H1 (cell line): ENCODE results near the gene HERC5. TPM values are rescaled to one million over a fixed set of nuclear protein-coding genes. Genes with fewer than 3 reads are reported as not detected.

Source experiments
- CTCF ChIA-PET: fragments of 300-600 bp; sonication (Branson Sonifier 250); formaldehyde crosslinking; loops from one replicate; lab custom pipeline; 2021; ENCODE audit not compliant: partially characterized antibody; lab: Charles Lee
- POLR2A ChIA-PET: fragments of 300-600 bp; sonication (Branson Sonifier 250); formaldehyde crosslinking; loops from one replicate; lab custom pipeline; 2021; ENCODE audit warnings: inconsistent platforms; ENCODE audit not compliant: partially characterized antibody; lab: Charles Lee
- DNase-seq, 2 experiments: peaks; one replicate each; pipeline versions ENCODE4 v3.0.0 to v3.0.0-alpha.2; 2010 to 2022; ENCODE audit warnings: low spot score in 2 of 2, low read depth in 1 of 2, mixed read lengths in 1 of 2
- FAIRE-seq: peaks from 2 replicates; lab custom pipeline; 2011; peaks lifted over from hg19 to GRCh38; lab: Jason Lieb, UNC
- H2AFZ ChIP-seq: 2 replicates; pipeline ENCODE4 v1.8.1; 2012; ENCODE audit warnings: low read length, inconsistent platforms
- H2AK5ac ChIP-seq: 2 replicates; pipeline ENCODE4 v1.6.1; 2013; ENCODE audit warnings: low read depth, low read length
- H2BK120ac ChIP-seq: replicated peaks from 2 replicates; pipeline ENCODE3; 2013; ENCODE audit warnings: low read depth, low read length, inconsistent platforms
- H2BK12ac ChIP-seq: 2 replicates; pipeline ENCODE4 v1.6.1; 2013; ENCODE audit warnings: low read depth, low read length
- H2BK15ac ChIP-seq: 2 replicates; pipeline ENCODE4 v1.6.1; 2013; ENCODE audit warnings: low read length
- H2BK20ac ChIP-seq: 2 replicates; pipeline ENCODE4 v1.6.1; 2013; ENCODE audit warnings: low read length
- H2BK5ac ChIP-seq: 2 replicates; pipeline ENCODE4 v1.6.1; 2013; ENCODE audit warnings: low read depth, low read length
- H3K14ac ChIP-seq: 2 replicates; pipeline ENCODE4 v1.6.1; 2013; ENCODE audit warnings: inconsistent platforms; ENCODE audit not compliant: insufficient read length
- H3K18ac ChIP-seq: 2 replicates; pipeline ENCODE4 v1.6.1; 2013; ENCODE audit warnings: low read length; ENCODE audit errors: extremely low read depth
- H3K23ac ChIP-seq: 2 replicates; pipeline ENCODE4 v1.6.1; 2013; ENCODE audit warnings: inconsistent platforms; ENCODE audit not compliant: insufficient read length
- H3K23me2 ChIP-seq: 2 replicates; pipeline ENCODE4 v1.6.1; 2013; ENCODE audit warnings: low read depth, low read length
- H3K27ac ChIP-seq: 2 replicates; pipeline ENCODE4 v1.6.1; 2011; ENCODE audit warnings: low read depth, low read length, inconsistent platforms
- H3K27me3 ChIP-seq, 4 experiments: replicated peaks in 1 of 4; 1 replicate in 1 of 4; 2 replicates in 3 of 4; pipeline versions ENCODE4 v1.6.1 to v1.8.1; 2011 to 2013; ENCODE audit warnings: low read length in 3 of 4, mild to moderate bottlenecking in 3 of 4, inconsistent platforms in 2 of 4, mixed read lengths in 2 of 4, moderate library complexity in 1 of 4; ENCODE audit not compliant: control insufficient read depth in 3 of 4, insufficient read depth in 3 of 4; ENCODE audit errors: extremely low read depth in 1 of 4
- H3K36me3 ChIP-seq, 4 experiments: 2 replicates each; pipeline versions ENCODE4 v1.6.1 to v1.8.1; 2011 to 2013; ENCODE audit warnings: mild to moderate bottlenecking in 4 of 4, low read length in 3 of 4, moderate library complexity in 2 of 4, control low read depth in 1 of 4, inconsistent platforms in 1 of 4; ENCODE audit not compliant: insufficient read depth in 4 of 4, control insufficient read depth in 2 of 4
- H3K4ac ChIP-seq: replicated peaks from 2 replicates; pipeline ENCODE3; 2013; ENCODE audit warnings: low read length, low read depth, mixed read lengths, inconsistent platforms; ENCODE audit not compliant: insufficient read length
- H3K4me1 ChIP-seq, 4 experiments: replicated peaks in 1 of 4; 1 replicate in 1 of 4; 2 replicates in 3 of 4; pipeline versions ENCODE4 v1.6.1 to v1.8.1; 2011 to 2013; ENCODE audit warnings: low read length in 3 of 4, inconsistent platforms in 2 of 4, mixed read lengths in 1 of 4; ENCODE audit not compliant: insufficient read depth in 4 of 4, control insufficient read depth in 3 of 4
- H3K4me2 ChIP-seq, 2 experiments: 2 replicates each; pipeline versions ENCODE4 v1.6.1 to v1.8.1; 2011 to 2013; ENCODE audit warnings: low read depth in 2 of 2, low read length in 2 of 2, control low read depth in 1 of 2, inconsistent platforms in 1 of 2, mild to moderate bottlenecking in 1 of 2; ENCODE audit not compliant: insufficient read depth in 1 of 2
- H3K4me3 ChIP-seq, 4 experiments: fragments of 200-600, 300-600 bp in 1 of 4; sonication (generic), shearing (Covaris generic), sonication (Bioruptor Twin) in 1 of 4; 2 replicates each; pipeline versions ENCODE4 v1.5.1 to v1.8.1; 2011 to 2016; ENCODE audit warnings: low read length in 4 of 4, low read depth in 3 of 4, control low read depth in 2 of 4, inconsistent platforms in 2 of 4, mild to moderate bottlenecking in 2 of 4, mixed read lengths in 1 of 4, moderate library complexity in 1 of 4; ENCODE audit not compliant: insufficient read depth in 2 of 4; ENCODE audit errors: extremely low read depth in 1 of 4
- H3K56ac ChIP-seq: replicated peaks from 2 replicates; pipeline ENCODE3; 2013; ENCODE audit warnings: low read depth, mild to moderate bottlenecking, mixed read lengths, low read length, inconsistent platforms; ENCODE audit not compliant: insufficient read length
- H3K79me1 ChIP-seq: 2 replicates; pipeline ENCODE4 v1.6.1; 2013; ENCODE audit warnings: low read depth, low read length, control low read depth
- H3K79me2 ChIP-seq, 2 experiments: 2 replicates each; pipeline versions ENCODE4 v1.6.1 to v1.8.1; 2012 to 2013; ENCODE audit warnings: low read length in 2 of 2, mild to moderate bottlenecking in 2 of 2, inconsistent platforms in 1 of 2; ENCODE audit not compliant: insufficient read depth in 2 of 2, control insufficient read depth in 1 of 2
- H3K9ac ChIP-seq, 4 experiments: replicated peaks in 1 of 4; 1 replicate in 1 of 4; 2 replicates in 3 of 4; pipeline versions ENCODE4 v1.6.1 to v1.8.1; 2011 to 2013; ENCODE audit warnings: low read depth in 3 of 4, low read length in 3 of 4, control low read depth in 2 of 4, mild to moderate bottlenecking in 2 of 4, moderate library complexity in 2 of 4, inconsistent platforms in 1 of 4; ENCODE audit errors: extremely low read depth in 1 of 4
- H3K9me3 ChIP-seq, 2 experiments: 2 replicates each; pipeline versions ENCODE4 v1.6.1 to v1.8.1; 2012 to 2013; ENCODE audit warnings: mild to moderate bottlenecking in 2 of 2, moderate library complexity in 2 of 2, control low read depth in 1 of 2, inconsistent platforms in 1 of 2, low read depth in 1 of 2, low read length in 1 of 2, mixed read lengths in 1 of 2; ENCODE audit not compliant: insufficient read depth in 2 of 2
- H4K20me1 ChIP-seq, 2 experiments: replicated peaks in 1 of 2; 2 replicates each; pipeline versions ENCODE3 to v1.8.1; 2011 to 2013; ENCODE audit warnings: inconsistent platforms in 2 of 2, low read length in 2 of 2, mild to moderate bottlenecking in 1 of 2; ENCODE audit not compliant: insufficient read depth in 2 of 2, control insufficient read depth in 1 of 2
- H4K5ac ChIP-seq: 2 replicates; pipeline ENCODE4 v1.6.1; 2013; ENCODE audit warnings: low read length, low read depth, mixed read lengths, inconsistent platforms; ENCODE audit not compliant: insufficient read length
- H4K8ac ChIP-seq: 2 replicates; pipeline ENCODE4 v1.8.0; 2013; ENCODE audit warnings: mild to moderate bottlenecking, moderate library complexity, low read length, inconsistent platforms; ENCODE audit not compliant: insufficient read depth; ENCODE audit errors: extremely low read depth
- H4K91ac ChIP-seq: replicated peaks from 2 replicates; pipeline ENCODE3; 2013; ENCODE audit warnings: low read length, mixed read lengths, inconsistent platforms; ENCODE audit not compliant: insufficient read length
- BCL11A ChIP-seq, 2 experiments: IDR thresholded peaks; one replicate each; pipeline ENCODE4 v1.6.1; 2011; ENCODE audit warnings: low read depth in 2 of 2, low read length in 2 of 2, mild to moderate bottlenecking in 2 of 2
- GABPA ChIP-seq: IDR thresholded peaks from 2 replicates; pipeline ENCODE4 v1.6.1; 2011; ENCODE audit warnings: mild to moderate bottlenecking, low read length, moderate library complexity, borderline replicate concordance; ENCODE audit not compliant: insufficient read depth
- KDM5A ChIP-seq: fragments of 200-600 bp; IDR thresholded peaks from 2 replicates; pipeline ENCODE4 v1.7.1; 2012; ENCODE audit warnings: mild to moderate bottlenecking, low read length, inconsistent platforms, mixed read lengths
- RAD21 ChIP-seq, 2 experiments: IDR thresholded peaks in 1 of 2; conservative IDR thresholded peaks in 1 of 2; 2 replicates each; pipeline ENCODE4 v1.6.1; 2011; ENCODE audit warnings: low read depth in 2 of 2, low read length in 2 of 2, improper control_type of control experiment in 1 of 2, inconsistent platforms in 1 of 2, mild to moderate bottlenecking in 1 of 2, moderate library complexity in 1 of 2
- RXRA ChIP-seq: IDR thresholded peaks from 2 replicates; pipeline ENCODE4 v1.6.1; 2011; ENCODE audit warnings: low read depth, mild to moderate bottlenecking, low read length, moderate library complexity; ENCODE audit not compliant: insufficient read depth
- SAP30 ChIP-seq: fragments of 300-600 bp; sonication (generic); IDR thresholded peaks from 2 replicates; pipeline ENCODE4 v1.7.1; 2012; ENCODE audit warnings: low read length, moderate library complexity, mild to moderate bottlenecking, inconsistent platforms; ENCODE audit not compliant: insufficient read depth, insufficient replicate concordance
- SP4 ChIP-seq: IDR thresholded peaks from 2 replicates; pipeline ENCODE4 v1.6.1; 2012; ENCODE audit warnings: low read length, inconsistent platforms
- YY1 ChIP-seq: IDR thresholded peaks from 2 replicates; pipeline ENCODE4 v1.6.1; 2011; ENCODE audit warnings: low read depth, mild to moderate bottlenecking, low read length
- ZNF274 ChIP-seq: IDR thresholded peaks from 2 replicates; pipeline ENCODE4 v1.7.0; 2012; ENCODE audit warnings: low read length, borderline replicate concordance; ENCODE audit errors: extremely low read depth
- WGBS, 2 experiments: shearing (Covaris generic) in 1 of 2; methylation state at CpG; one replicate each; pipeline versions ENCODE4 v1.1.6 to v1.1.7; 2013 to 2015; ENCODE audit warnings: low lambda C conversion rate in 2 of 2, mixed read lengths in 2 of 2, inconsistent platforms in 1 of 2, low coverage in 1 of 2, missing lambda C conversion rate in 1 of 2; ENCODE audit not compliant: insufficient replicate concordance in 2 of 2, insufficient coverage in 1 of 2, insufficient read length in 1 of 2; ENCODE audit errors: extremely low coverage in 1 of 2, missing lambda C conversion rate in 1 of 2; 5-methylcytosine and 5-hydroxymethylcytosine counted together
- polyA plus RNA-seq, 7 experiments: library from polyadenylated mRNA; depleted of rRNA in 3 of 7; stranded (reverse) in 5 of 7; unstranded in 2 of 7; fragments of >200 nt in 5 of 7; fragments of 200-250 nt in 2 of 7; gene quantifications; 1 replicate in 5 of 7; 2 replicates in 1 of 7; 4 replicates in 1 of 7; pipeline versions ENCODE4 v1.2.1 to v1.2.3, GENCODE V29; 2011 to 2013; ENCODE audit warnings: missing spikeins in 2 of 7, mixed read lengths in 2 of 7
- total RNA-seq: library from RNA; stranded (reverse); fragmentation: NEBNext Ultra II Directional; extraction: Animal tissue kit (Norgen Biotek cat#: 25700); gene quantifications from 2 replicates; pipeline ENCODE4 v1.2.1, GENCODE V29; 2021

The HERC5 gene
- total and polyA plus RNA-seq, 2 of the 8 experiments (the other 6 are each of a cell fraction or from before 2014, with no cell fraction given): 6.6 to 20.7 TPM

DNA sequence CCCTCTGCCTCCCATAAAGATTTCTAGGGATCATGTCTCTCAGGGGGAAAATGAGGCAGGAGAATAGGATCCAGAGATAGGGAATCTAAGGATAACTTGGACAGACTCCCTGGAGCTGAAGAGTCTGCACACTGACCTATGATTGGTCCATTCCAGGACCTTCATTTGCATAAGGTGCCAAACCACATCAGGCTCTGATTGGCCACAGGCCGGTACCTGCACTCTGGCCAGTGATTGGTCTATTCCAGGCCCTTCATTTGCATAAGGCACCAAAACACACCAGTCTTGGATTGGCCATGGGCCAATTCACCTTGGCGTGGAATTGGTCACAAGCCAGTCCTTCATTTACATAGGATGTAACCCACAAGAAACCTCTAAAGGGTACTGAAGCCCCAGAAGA, 4.0 kb upstream of the HERC5 start:
- H2AFZ ChIP-seq: no peak overlapping the region
- H2BK120ac ChIP-seq: no peak overlapping the region
- no peak overlapping the region for H3K4ac ChIP-seq
- H3K23ac ChIP-seq: no peak overlapping the region
- CTCF ChIA-PET: interaction anchor here (0.6 kb wide), 1 partner anchor 420 kb away, joined by 3 read pairs; no protein-coding TSS in a partner anchor
- no peak overlapping the region for H3K4me2 ChIP-seq
- H3K79me1 ChIP-seq: no peaks in the 10 kb centered on the region
- DNase-seq (no peak), FAIRE-seq (no peak)
- WGBS, 2 experiments: 92% methylated on average over 2 of the region's 2 CpGs; no CpG with 5 or more reads in 1 of the 2 experiments
- H3K14ac ChIP-seq: no peak overlapping the region
- no peak overlapping the region for H3K56ac ChIP-seq
- H2BK12ac ChIP-seq: no peak overlapping the region
- H3K4me3 ChIP-seq: no peak overlapping the region
- H3K79me2 ChIP-seq: no peaks in the 10 kb centered on the region
- peaks cover 5 to 9% of the 10 kb centered on the region in 2 experiments; a peak in 3 of 4 replicates for H3K9me3 ChIP-seq
- no peak overlapping the region for H2AK5ac ChIP-seq
- H3K9ac ChIP-seq: no peak overlapping the region
- no peak overlapping the region for H2BK20ac ChIP-seq
- H2BK5ac ChIP-seq: no peak overlapping the region
- H3K36me3 ChIP-seq: no peaks in the 10 kb centered on the region
- H3K18ac ChIP-seq: no peak overlapping the region
- no peak overlapping the region for H4K8ac ChIP-seq
- H4K5ac ChIP-seq: no peak overlapping the region
- no peak overlapping the region for H3K27ac ChIP-seq
- H3K27me3 ChIP-seq: peaks cover 0 to 5% (median 3%) of the 10 kb centered on the region in 4 experiments; a peak in 5 of 7 replicates
- H2BK15ac ChIP-seq: no peak overlapping the region
- H3K4me1 ChIP-seq: peaks cover 0 to 8% (median 3%) of the 10 kb centered on the region in 4 experiments; a peak in 3 of 7 replicates
- no peak for TF ChIP-seq SAP30
- no peak for TF ChIP-seq BCL11A (IDR thresholded peaks at IDR 0.05; ENCODE audit: low read depth in 2 of 2, low read length in 2 of 2)
- no peak for TF ChIP-seq KDM5A
- TF ChIP-seq ZNF274: no peak
- TF ChIP-seq RAD21 (IDR thresholded peaks at IDR 0.05 in 1 of 2, conservative IDR thresholded peaks at IDR 0.05 in 1 of 2; ENCODE audit: low read depth in 2 of 2, low read length in 2 of 2): no peak
- TF ChIP-seq RXRA: no peak
- TF ChIP-seq GABPA: no peak
- TF ChIP-seq YY1: no peak
- TF ChIP-seq SP4: no peak
- POLR2A ChIA-PET: no interaction called here
- no peaks in the 10 kb centered on the region for H4K20me1 ChIP-seq
- peaks cover 3% of the 10 kb centered on the region; the same call in 1 of the 2 replicates for H3K23me2 ChIP-seq
- H4K91ac ChIP-seq: no peak overlapping the region
